ENCODE measurements around the gene LRCH3.

The LRCH3 gene

DNA sequence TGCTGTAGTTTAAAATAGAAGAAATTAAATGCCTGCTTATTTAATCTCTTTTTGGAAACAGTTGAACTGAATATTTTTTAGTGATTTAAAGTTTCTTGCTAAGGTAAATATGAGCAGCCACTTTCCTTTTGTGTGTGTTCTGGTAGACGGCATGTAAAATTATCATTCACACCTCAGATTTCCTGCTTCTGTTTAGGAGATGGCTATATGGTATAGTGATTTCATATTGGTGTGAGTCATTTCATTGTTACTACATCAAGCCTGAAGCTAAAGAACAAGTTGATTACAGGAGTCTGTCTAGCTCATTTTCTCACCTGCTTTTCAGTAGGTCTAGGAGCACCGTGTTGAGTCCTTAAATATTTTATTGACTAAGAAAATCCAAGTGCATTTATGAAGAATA, 2.2 kb downstream of the LRCH3 start:
- DNase-seq: no peak

GRCh38 chr3:197794115-197794514, 3.1 kb downstream of the LRCH3 start:
- no peak for DNase-seq

- DNase-seq: no peak
Observed at GRCh38 chr3:197795200-197795599, 4.1 kb downstream of the LRCH3 start.

DNA sequence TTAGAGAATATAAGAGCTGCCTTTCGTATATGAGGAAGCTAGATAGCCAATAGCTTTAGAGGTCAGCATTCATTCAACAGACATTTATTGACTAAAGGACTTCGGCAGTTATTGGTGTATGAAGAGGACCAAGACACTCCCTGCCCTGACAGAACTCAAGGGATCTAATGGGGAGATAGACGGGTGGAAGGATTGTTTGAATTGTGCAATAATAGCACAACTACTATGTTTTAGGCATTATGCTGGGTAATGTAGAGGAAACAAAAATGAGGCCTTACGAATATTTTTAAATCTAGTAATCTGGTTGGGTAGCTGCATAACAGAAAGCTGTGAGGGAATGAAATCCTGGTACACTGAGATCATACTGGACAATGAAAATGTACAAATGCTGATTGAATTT, 5.0 kb downstream of the LRCH3 start:
- DNase-seq: no peak

- no peak for DNase-seq
Observed at GRCh38 chr3:197798863-197799262, 7.8 kb downstream of the LRCH3 start.

DNA sequence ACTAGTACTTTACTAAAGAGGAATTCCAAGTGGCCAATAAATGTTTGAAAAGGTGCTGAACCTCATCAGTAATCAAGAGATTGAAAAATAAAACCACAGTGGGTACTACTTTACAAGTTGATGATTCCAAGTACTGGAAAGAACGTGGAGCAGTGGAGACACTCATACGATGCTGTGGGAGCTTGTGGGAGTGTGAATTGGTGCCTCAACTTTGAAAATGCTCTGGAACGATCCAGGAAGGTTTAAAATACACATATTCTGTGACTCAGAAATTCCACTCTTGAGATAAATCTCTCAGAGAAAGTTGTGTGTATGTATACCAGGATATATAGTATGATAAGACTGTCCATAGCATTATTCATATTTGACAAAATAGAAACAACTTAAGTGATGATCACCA, 9.3 kb downstream of the LRCH3 start:
- no peak for DNase-seq

DNA sequence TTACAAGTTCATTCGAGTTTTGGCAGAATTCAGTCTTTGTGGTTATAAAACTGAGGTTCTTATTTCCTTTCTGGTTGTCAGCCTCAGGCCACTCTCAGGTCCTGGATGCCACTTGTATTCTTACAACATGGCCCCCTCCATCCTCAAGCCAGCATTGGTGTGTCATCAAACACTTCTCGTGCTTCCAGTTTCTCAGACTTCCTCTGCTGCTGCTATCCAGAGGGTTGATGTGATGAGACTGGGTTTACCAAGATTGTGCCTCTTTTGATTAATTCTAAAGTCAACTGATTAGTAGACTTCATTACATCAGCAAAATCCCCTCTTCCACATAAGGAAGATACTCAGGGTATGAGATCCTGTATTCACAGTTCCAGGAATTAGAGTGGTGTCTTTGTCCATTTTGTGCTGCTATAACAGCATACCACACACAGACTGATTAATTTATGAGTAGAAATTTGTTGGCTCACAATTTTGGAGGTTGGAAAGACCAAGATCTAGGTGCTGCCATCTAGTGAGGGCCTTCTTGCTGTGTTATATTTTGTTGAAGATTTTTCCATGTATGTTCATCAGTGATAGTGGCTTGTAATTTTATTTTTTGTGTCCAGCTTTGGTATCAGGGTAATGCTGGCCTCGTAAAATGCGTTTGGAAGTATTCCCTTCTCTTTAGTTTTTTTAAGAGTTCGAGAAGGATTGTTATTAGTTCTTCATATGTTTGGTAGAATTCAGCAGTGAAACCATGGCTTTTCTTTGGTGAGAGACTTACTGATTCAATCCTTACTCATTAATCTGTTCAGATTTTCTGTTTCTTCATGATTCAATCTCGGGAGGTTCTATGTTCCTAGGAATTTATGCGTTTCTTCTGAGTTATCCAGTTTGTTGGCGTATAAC, 11.1 kb downstream of the LRCH3 start:
- no peak for DNase-seq

DNA sequence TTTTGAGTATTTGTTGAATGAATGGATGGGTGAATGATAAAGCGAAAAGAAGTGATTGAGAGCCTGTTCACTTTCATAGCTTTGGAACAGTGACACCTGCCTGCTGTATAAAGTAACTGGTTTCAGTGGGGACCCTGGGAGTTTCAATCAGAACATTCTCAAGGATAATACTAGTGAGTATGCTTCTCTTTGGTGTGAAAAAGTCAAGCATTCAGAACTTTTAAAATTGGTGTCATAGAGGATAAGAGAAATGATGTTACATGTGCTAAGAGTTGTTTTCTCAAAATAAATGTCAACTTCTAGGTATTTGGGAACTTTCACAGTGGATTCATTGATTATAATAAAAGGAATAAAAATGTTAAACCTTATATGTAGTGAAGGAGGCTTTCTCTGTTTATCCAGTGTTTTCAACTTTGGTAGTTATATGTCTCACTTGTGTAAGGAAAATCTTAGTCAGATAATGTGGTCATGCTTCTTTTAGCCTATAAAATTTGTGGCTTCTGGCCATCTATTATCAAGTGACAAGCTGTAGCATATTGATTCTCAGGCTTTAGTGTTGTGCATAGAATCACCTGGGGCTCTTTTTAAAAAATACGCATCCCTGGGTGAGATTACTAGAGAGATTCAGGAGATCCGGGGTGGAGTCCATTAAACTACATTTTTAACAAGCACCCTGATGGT, 11.9 kb downstream of the LRCH3 start:
- DNase-seq: no peak

DNA sequence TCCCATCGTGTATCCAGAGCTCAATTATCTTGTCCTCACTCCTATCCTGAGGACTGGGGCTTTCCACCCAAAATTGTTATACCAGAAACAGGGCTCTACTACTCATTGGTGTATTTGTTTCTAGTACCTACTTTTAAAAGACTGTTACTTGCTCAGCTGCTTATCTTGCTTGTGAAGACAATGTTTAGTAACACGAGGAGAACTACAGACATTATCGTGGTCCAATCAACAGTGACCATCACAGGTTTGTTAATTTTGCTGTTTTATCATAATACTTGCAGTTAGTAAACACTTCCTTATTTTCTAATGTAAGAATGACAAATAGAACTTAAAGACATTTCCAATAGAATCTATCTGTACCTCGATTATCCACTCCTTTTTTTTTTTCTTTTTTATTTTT, 13.5 kb downstream of the LRCH3 start:
- no peak for DNase-seq

GRCh38 chr3:197807969-197808587, 17.0 kb downstream of the LRCH3 start:
- DNase-seq: no peak

GRCh38 chr3:197809356-197810020, 18.4 kb downstream of the LRCH3 start:
- DNase-seq: no peak

DNA sequence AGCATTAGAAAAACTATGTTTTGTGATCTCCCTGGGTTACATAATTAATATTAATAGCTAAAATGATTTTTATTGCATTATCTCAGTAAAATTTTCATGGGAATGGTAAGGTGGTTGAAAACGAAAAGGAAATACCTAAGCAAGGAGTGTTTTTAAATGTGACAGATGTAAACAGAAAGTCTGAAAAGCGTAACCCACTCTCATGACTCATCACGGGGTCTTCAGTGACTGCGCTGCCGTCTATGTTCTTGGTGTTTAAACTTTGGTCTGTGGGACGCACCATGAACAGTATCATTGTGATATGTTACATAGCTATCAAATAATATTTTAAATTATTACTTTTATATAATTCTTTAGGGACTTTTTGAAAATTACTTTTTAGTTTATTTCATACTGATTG, 19.8 kb downstream of the LRCH3 start:
- DNase-seq: no peak

DNA sequence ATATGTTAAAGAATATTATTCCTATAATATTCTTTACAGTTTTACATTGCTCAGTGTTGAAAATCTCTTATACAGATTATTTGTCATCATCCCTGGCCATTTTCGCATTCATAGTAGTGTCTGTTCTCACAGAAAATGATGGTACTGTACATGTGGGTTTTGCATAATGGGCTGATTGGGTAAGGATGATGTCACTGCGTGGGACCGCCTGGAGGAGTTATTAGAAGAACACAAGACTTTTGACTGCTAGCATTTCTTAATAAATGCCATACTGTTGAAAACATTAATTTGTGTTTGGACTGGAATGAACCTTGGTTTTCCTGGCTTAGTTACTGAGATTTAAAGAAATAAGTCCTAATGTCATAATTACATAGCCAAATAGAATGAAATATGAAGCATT, 20.3 kb downstream of the LRCH3 start:
- DNase-seq: no peak

- no peak for DNase-seq
Observed at GRCh38 chr3:197814372-197814771, 23.3 kb downstream of the LRCH3 start.

GRCh38 chr3:197820550-197821335, 29.7 kb downstream of the LRCH3 start:
- DNase-seq: no peak

GRCh38 chr3:197829397-197830045, 38.5 kb downstream of the LRCH3 start:
- DNase-seq: no peak

- DNase-seq: no peak
Observed at GRCh38 chr3:197830308-197830966, 39.4 kb downstream of the LRCH3 start.

DNA sequence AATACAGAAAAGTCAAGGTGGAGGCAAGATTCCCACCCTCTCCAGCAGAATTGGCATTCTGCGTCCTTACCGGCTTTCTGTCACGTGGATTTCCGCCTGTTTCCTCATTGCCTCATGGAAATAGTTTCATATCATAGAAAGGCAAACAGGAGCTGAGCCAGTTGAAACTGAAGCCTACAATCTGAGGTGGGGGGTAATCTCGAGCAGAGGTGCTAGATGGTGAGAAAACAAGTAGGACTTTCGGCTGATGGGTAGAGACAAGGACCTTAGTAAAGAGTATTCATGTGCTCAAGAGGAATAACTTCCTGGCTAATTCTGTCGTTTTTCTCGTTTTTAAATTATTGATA, 39.9 kb downstream of the LRCH3 start:
- no peak for DNase-seq

DNA sequence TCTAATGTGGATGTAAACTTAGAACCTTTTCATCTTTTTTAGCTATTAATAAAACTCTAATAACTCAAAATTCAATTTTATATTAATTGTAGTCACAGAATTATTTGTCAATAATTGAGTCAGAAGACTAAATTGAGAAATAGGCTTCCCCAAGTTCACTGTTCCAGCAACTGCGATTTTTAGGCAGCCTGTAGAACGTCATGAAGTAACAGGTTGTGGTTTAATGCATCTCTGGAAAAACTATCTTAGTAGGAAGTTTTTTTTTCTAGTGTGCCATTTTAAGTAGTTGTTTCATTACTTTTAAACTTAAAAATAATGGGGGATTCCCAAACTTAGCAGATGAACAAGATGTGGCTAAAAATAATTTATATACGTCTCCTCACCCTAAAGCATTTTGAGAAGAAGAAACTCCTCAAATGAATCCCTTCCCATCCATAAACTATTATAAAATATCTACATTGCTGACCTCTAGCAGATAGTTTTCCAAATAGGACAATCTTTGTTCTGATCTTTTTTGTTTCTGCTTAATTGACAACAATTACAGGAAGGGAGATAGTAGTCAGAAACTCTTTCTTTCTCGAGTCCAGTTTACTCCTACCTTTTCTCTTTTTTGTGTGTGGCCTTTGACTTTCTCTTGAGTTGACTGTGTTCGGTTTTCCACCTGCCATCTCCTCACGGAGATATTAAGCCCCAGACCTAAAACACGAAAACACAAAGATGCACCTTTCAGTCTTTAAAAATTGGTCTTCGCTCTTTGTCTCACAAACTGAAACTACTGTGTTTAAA, 43.1 kb downstream of the LRCH3 start:
- no peak for DNase-seq

DNA sequence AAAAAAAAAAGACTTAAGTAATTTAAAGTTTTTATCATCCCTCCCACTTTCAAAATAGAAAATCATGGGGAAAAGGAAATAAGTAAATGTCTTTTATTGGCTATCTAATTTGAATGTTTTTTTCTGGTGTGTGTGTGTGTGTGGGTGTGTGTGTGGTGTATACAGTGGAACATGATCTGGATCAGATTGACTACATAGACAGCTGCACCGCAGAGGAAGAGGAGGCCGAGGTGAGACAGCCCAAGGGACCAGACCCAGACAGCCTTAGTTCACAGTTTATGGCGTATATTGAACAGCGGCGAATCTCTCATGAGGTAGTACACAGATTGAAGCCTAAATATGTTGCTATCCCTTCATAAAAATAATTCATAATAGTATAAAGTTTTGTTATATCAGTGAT, 44.5 kb downstream of the LRCH3 start:
- no peak for DNase-seq

GRCh38 chr3:197836244-197836643, 45.2 kb downstream of the LRCH3 start:
- no peak for DNase-seq

All from GF-D8 (cell line).